Esophagus muscularis mucosa (tissue), 4 donors: Measurements from ENCODE around the gene DNAJC12. TPM values are rescaled to one million over a fixed set of nuclear protein-coding genes. Genes with fewer than 3 reads are reported as not detected.

Source experiments
- DNase-seq: peaks from one replicate; pipeline ENCODE4 v3.0.0-alpha.2; 2017; ENCODE audit errors: extremely low spot score
- H3K27ac ChIP-seq, 4 donors: fragments of 200-600 bp; sonication (generic); replicated peaks in 1 of 4; 1 replicate in 3 of 4; 2 replicates in 1 of 4; pipeline ENCODE4 v1.5.1; 2016 to 2019; ENCODE audit warnings: mild to moderate bottlenecking in 1 of 4
- H3K27me3 ChIP-seq, 4 donors: fragments of 200-600 bp; sonication (generic); one replicate each; pipeline versions ENCODE4 v1.5.1 to v1.6.0; 2016 to 2019
- H3K36me3 ChIP-seq, 4 donors: fragments of 200-600 bp; sonication (generic); one replicate each; pipeline ENCODE4 v1.5.1; 2016 to 2019
- H3K4me1 ChIP-seq, 4 donors: fragments of 200-600 bp; sonication (generic); one replicate each; pipeline ENCODE4 v1.5.1; 2016 to 2019
- H3K4me3 ChIP-seq, 4 donors: fragments of 200-600 bp; sonication (generic); 1 replicate in 2 of 4; 2 replicates in 2 of 4; pipeline ENCODE4 v1.5.1; 2016 to 2019; ENCODE audit warnings: mild to moderate bottlenecking in 4 of 4, moderate library complexity in 1 of 4
- H3K9me3 ChIP-seq, 4 donors: fragments of 200-600 bp; sonication (generic); 1 replicate in 3 of 4; 2 replicates in 1 of 4; pipeline ENCODE4 v1.5.1; 2016 to 2019
- EP300 ChIP-seq: sonication (generic); formaldehyde crosslinking; IDR thresholded peaks from one replicate; pipeline ENCODE4 v1.6.1; 2017; ENCODE audit warnings: antibody characterized with exemption
- POLR2A ChIP-seq: fragments of 450-650 bp; IDR thresholded peaks from one replicate; pipeline ENCODE4 v1.6.1; 2017; ENCODE audit warnings: antibody characterized with exemption, moderate library complexity, mild to moderate bottlenecking, low read depth
- POLR2AphosphoS5 ChIP-seq, 2 donors: sonication (generic); formaldehyde crosslinking; IDR thresholded peaks; one replicate each; pipeline ENCODE4 v1.6.1; 2017; ENCODE audit warnings: antibody characterized with exemption in 2 of 2
- WGBS: methylation state at CpG from one replicate; pipeline ENCODE4 v1.1.5; 2018; 5-methylcytosine and 5-hydroxymethylcytosine counted together
- intact Hi-C: fragments of 100-400 bp; cut with DNase I; formaldehyde crosslinking; loops from one replicate; pipeline ENCODE4 v1.15.1; 2023
- small RNA-seq, 3 donors: library from RNA; depleted of rRNA; stranded (forward); fragments of <200 nt; gene quantifications; one replicate each; pipeline ENCODE3, GENCODE V24; 2016
- total RNA-seq, 4 donors: library from RNA; depleted of rRNA; stranded (reverse); fragments of >200 nt; gene quantifications; one replicate each; pipeline versions ENCODE4 v1.1.0 to v1.2.1, GENCODE V29; 2016
- TF ChIP-seq, protein P1 (sequence below), 3 experiments: fragments of 200-600 bp in 2 of 3; fragments of 450-650 bp in 1 of 3; sonication (generic) in 2 of 3; IDR thresholded peaks; one replicate each; pipeline ENCODE4 v1.5.1; 2017 to 2019; ENCODE audit warnings: antibody characterized with exemption in 3 of 3, mild to moderate bottlenecking in 2 of 3, moderate library complexity in 1 of 3

The DNAJC12 gene
- total RNA-seq, 4 donors from 2014 or later: 4.1 to 7.6 (median 6.5) TPM

DNA sequence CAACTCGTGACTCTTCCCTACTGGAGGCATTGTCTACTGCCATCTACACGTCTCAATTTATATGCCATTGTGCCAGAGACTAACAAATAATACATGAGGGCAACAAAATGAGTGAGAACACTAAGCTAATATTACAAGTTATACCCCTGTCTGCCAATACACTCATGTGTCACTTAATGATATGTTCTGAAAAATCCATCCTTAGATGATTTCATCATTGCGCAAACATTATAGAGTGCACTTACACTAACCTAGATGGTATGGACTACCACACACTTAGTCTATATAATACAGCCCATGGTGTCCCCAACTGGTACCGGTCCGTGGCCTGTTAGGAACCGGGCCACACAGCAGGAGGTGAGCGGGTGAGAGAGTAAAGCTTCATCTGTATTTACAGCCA lies 77.7 kb downstream of the DNAJC12 start:
- intact Hi-C loops: no loop called here
- TF ChIP-seq POLR2AphosphoS5 (IDR thresholded peaks at IDR 0.05) (no peak), EP300 (no peak), POLR2A (no peak)
- TF ChIP-seq, protein P1, sequence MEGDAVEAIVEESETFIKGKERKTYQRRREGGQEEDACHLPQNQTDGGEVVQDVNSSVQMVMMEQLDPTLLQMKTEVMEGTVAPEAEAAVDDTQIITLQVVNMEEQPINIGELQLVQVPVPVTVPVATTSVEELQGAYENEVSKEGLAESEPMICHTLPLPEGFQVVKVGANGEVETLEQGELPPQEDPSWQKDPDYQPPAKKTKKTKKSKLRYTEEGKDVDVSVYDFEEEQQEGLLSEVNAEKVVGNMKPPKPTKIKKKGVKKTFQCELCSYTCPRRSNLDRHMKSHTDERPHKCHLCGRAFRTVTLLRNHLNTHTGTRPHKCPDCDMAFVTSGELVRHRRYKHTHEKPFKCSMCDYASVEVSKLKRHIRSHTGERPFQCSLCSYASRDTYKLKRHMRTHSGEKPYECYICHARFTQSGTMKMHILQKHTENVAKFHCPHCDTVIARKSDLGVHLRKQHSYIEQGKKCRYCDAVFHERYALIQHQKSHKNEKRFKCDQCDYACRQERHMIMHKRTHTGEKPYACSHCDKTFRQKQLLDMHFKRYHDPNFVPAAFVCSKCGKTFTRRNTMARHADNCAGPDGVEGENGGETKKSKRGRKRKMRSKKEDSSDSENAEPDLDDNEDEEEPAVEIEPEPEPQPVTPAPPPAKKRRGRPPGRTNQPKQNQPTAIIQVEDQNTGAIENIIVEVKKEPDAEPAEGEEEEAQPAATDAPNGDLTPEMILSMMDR (IDR thresholded peaks at IDR 0.05): no peak
- Histone ChIP-seq H3K27me3 (no peaks in the 10 kb centered on the region), H3K4me3 (no peak overlapping the region), H3K36me3 (no peaks in the 10 kb centered on the region), H3K9me3 (no peaks in the 10 kb centered on the region), H3K4me1 (peaks cover 4 to 11% (median 6%) of the 10 kb centered on the region in 4 donors), H3K27ac (no peak overlapping the region)
- no peak for DNase-seq
- WGBS: 89% methylated on average over 7 of the region's 7 CpGs

Small RNA genes lying within 50 kb of the gene (small RNA-seq; reads per million reads assigned to genes)
- gene RN7SL394P (0 reads per million in 3 donors), gene RNU6-1250P (0 reads per million in 3 donors), gene RNU6-523P (0 reads per million in 3 donors)

Other genes with a start within 250 kb of the DNAJC12 start
- gene CTNNA3, start 142.0 kb downstream of the DNAJC12 start, total RNA-seq: 10 to 100 TPM in 3 of 4 donors, 1 to 10 TPM in 1; 5.1 to 27.8 (median 17.6) TPM
- 10 to 100 TPM; 23.7 to 30.3 (median 29.2) TPM for gene SIRT1, start 46.5 kb upstream of the DNAJC12 start, total RNA-seq
- 10 to 100 TPM; 24.9 to 42.4 (median 30.1) TPM for gene HERC4, start 237.1 kb upstream of the DNAJC12 start, total RNA-seq